ENCODE data around the gene DMAP1. TPM values are rescaled to one million over a fixed set of nuclear protein-coding genes. Genes with fewer than 3 reads are reported as not detected.

The DMAP1 gene
- total RNA-seq, 1 experiment from 2014 or later: 36.4 TPM

- Histone ChIP-seq H3K4me3 (no peak overlapping the region), H3K36me3 (peaks cover 46% of the 10 kb centered on the region), H3K9me3 (no peaks in the 10 kb centered on the region), H3K27me3 (no peaks in the 10 kb centered on the region)
- no peak for DNase-seq
These were observed 8.5 kb downstream of the DMAP1 start for GRCh38 chr1:44221769-44222168.

DNA sequence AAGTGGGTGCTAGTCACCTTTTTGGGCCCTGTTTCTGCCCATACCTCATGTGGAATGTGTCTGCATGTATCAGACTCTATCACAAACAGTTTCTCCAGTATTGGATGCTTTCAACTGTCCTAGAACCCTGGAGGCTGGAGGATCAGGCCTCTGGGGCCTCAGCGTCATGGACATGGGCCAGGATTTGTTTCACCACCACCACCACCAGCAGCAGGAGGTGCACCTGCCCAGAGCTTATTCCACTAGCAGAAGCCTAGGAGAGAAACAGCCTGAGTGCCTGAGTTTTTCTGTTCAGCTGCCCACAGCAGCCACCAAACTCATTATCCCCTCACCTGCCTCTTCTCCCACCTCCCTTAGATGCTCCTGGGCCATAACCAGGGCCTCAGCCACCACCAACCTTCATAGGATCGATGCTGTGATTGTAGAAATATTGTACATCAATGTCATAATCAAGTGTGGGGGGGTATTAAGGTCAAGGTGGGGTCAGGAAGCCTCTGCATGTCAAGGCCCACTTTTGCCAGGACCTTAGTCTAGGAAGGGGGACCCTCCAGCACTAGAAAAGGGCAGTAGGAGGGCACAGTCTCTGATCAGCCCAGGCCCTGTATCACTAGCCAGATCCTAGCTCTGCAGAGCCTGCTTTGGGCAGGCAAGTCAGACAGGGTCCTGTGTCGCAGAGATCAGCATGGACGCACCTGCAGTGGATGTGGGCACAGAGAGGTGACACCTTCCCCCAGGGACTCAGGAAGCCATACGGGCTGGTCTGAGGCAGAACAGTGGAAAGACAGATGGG lies 9.3 kb downstream of the DMAP1 start:
- H3K36me3 ChIP-seq: peaks cover 38% of the 10 kb centered on the region
- no peak for DNase-seq
- no peak overlapping the region for H3K4me3 ChIP-seq
- H3K27me3 ChIP-seq: no peaks in the 10 kb centered on the region
- no peaks in the 10 kb centered on the region for H3K9me3 ChIP-seq

- Histone ChIP-seq H3K4me3 (no peak overlapping the region), H3K9me3 (no peaks in the 10 kb centered on the region), H3K27me3 (no peaks in the 10 kb centered on the region), H3K36me3 (peaks cover 32% of the 10 kb centered on the region)
- DNase-seq: no peak
These were observed 9.9 kb downstream of the DMAP1 start for GRCh38 chr1:44223187-44223610.

- no peaks in the 10 kb centered on the region for H3K9me3 ChIP-seq
- H3K36me3 ChIP-seq: peaks cover 15% of the 10 kb centered on the region
- no peaks in the 10 kb centered on the region for H3K27me3 ChIP-seq
- DNase-seq: no peak
- H3K4me3 ChIP-seq: no peak overlapping the region
These were observed 12.5 kb downstream of the DMAP1 start for GRCh38 chr1:44225761-44226160.

GRCh38 chr1:44227211-44227610 lies 13.9 kb downstream of the DMAP1 start:
- no peaks in the 10 kb centered on the region for H3K9me3 ChIP-seq
- no peaks in the 10 kb centered on the region for H3K27me3 ChIP-seq
- H3K36me3 ChIP-seq: peaks cover 16% of the 10 kb centered on the region
- DNase-seq: no peak
- no peak overlapping the region for H3K4me3 ChIP-seq

GRCh38 chr1:44228218-44228617 lies 14.9 kb downstream of the DMAP1 start:
- peaks cover 15% of the 10 kb centered on the region for H3K36me3 ChIP-seq
- H3K9me3 ChIP-seq: no peaks in the 10 kb centered on the region
- H3K4me3 ChIP-seq: no peak overlapping the region
- DNase-seq: no peak
- no peaks in the 10 kb centered on the region for H3K27me3 ChIP-seq

GRCh38 chr1:44229435-44230167 lies 16.3 kb downstream of the DMAP1 start:
- DNase-seq: no peak
- Histone ChIP-seq H3K36me3 (peaks cover 15% of the 10 kb centered on the region), H3K4me3 (no peak overlapping the region)

GRCh38 chr1:44230796-44231195 lies 17.5 kb downstream of the DMAP1 start:
- no peaks in the 10 kb centered on the region for H3K27me3 ChIP-seq
- peaks cover 15% of the 10 kb centered on the region for H3K36me3 ChIP-seq
- no peak overlapping the region for H3K4me3 ChIP-seq
- DNase-seq: no peak
- H3K9me3 ChIP-seq: no peaks in the 10 kb centered on the region

More at GRCh38 chr1:44229435-44230167, 16.3 kb downstream of the DMAP1 start:
- H3K27me3 ChIP-seq: no peaks in the 10 kb centered on the region
- no peaks in the 10 kb centered on the region for H3K9me3 ChIP-seq

DNA sequence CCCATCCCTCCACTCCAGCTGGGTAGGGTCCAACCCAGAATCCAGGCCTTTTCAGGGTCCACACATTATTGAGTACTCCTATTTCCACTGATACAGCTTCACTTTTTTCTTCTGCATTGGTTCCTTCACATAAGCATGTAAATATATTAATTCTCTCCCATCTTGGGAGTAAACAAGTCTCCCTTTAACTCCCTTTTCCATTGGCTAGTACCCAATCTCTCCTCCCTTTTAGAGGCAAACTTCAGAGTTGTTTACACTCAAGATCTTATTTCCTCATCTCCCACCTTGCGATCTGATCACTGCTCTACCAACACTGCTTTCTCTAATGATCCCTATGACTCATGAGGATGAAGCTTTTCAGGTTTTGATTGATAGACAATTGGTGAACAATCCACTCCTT lies 20.3 kb downstream of the DMAP1 start:
- H3K36me3 ChIP-seq: peaks cover 15% of the 10 kb centered on the region
- no peaks in the 10 kb centered on the region for H3K27me3 ChIP-seq
- no peak for DNase-seq
- H3K9me3 ChIP-seq: no peaks in the 10 kb centered on the region
- H3K4me3 ChIP-seq: no peak overlapping the region

- Histone ChIP-seq H3K4me3 (no peak overlapping the region), H3K9me3 (no peaks in the 10 kb centered on the region), H3K36me3 (peaks cover 17% of the 10 kb centered on the region), H3K27me3 (no peaks in the 10 kb centered on the region)
- DNase-seq: no peak
These were observed 22.5 kb downstream of the DMAP1 start for GRCh38 chr1:44235808-44236207.

- no peak for DNase-seq
- H3K27me3 ChIP-seq: no peaks in the 10 kb centered on the region
- H3K36me3 ChIP-seq: peaks cover 10% of the 10 kb centered on the region; the same call in 1 of the 2 replicates
- H3K4me3 ChIP-seq: no peak overlapping the region
- no peaks in the 10 kb centered on the region for H3K9me3 ChIP-seq
These were observed 23.4 kb downstream of the DMAP1 start for GRCh38 chr1:44236490-44237272.

- H3K27me3 ChIP-seq: no peaks in the 10 kb centered on the region
- no peak for DNase-seq
- peaks cover 4% of the 10 kb centered on the region; the same call in 1 of the 2 replicates for H3K36me3 ChIP-seq
- no peak overlapping the region for H3K4me3 ChIP-seq
- H3K9me3 ChIP-seq: no peaks in the 10 kb centered on the region
These were observed 24.6 kb downstream of the DMAP1 start for GRCh38 chr1:44237721-44238457.

DNA sequence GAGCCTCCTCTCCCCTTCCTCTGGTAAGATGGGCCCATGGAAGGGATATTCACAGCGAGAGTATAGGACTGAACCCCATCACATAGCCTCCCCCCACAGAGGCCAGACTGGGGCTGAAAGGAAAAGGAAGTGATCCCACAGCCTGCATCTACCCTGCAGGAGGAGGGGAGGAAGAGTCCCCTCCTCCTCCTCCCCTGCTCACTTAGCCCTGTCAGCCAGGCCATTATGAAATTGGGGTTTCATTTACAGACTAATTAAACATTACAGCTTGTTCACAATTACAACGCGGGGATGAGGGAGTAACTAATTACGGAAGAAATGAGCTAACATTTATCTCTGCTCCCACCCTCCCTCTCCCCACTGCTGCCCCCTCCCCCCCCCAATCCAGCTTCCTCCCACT lies 25.4 kb downstream of the DMAP1 start:
- Histone ChIP-seq H3K9me3 (no peaks in the 10 kb centered on the region), H3K27me3 (no peaks in the 10 kb centered on the region), H3K4me3 (no peak overlapping the region), H3K36me3 (peaks cover 4% of the 10 kb centered on the region; the same call in 1 of the 2 replicates)
- DNase-seq: no peak

DNA sequence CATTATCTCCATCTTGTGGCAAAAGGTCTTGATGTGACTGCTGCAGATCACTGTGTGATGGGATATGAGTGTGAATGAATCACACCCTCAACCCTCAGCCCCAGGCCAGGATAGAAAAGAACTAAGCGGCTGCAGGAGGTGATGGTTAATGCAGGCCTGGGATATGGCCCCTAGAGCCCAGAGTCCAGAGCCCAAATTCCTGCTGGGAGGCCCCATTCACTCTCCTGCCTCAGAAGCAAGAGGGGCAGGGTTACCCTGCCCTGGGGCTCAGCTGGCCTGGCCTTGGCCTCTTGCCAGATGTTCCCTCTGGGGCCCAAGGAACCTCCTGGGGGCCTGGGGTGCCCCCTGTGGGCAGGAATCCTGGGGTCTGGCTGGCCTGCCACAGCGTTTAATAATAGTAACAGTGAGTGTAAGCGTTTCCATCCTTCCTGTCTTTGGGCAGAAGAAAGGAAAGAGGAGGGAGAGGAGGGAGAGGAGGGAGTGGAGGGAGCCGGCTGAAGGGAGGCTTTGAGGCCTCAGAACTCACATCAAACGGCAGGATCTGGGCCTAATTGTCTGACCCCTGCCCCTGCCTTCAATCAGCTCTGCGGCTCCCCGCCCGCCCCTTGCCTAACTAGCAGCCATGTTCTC lies 26.2 kb downstream of the DMAP1 start:
- no peak for DNase-seq
- Histone ChIP-seq H3K9me3 (no peaks in the 10 kb centered on the region), H3K27me3 (no peaks in the 10 kb centered on the region), H3K36me3 (peaks cover 4% of the 10 kb centered on the region; the same call in 1 of the 2 replicates), H3K4me3 (no peak overlapping the region)

DNA sequence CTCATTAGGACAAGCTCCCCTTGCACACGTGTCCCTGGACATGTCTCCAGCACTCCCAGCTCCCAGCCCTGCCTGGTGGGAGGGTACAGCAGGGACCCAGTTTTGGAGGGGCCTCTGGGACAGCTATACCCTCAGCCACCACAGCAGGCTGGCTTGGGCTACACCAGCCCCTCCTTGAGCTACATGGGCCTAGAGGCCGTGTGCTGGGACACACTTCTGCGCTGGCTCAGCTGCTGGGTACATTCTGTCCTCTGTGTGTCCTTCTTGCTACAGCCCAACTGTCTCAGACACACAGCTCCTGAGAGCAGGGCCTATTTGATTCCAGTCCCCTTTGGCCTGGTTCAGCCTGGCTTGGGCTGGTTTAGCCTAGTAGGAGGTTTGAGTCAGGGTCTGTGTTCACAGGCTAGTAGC lies 26.7 kb downstream of the DMAP1 start:
- no peak overlapping the region for H3K4me3 ChIP-seq
- no peaks in the 10 kb centered on the region for H3K27me3 ChIP-seq
- no peak for DNase-seq
- H3K36me3 ChIP-seq: peaks cover 4% of the 10 kb centered on the region; the same call in 1 of the 2 replicates
- no peaks in the 10 kb centered on the region for H3K9me3 ChIP-seq

Data from MG63 (cell line).